Ovary (tissue), 3 donors: ENCODE measurements around the gene CEP55.

Experiments
- CTCF ChIP-seq, 3 donors: fragments of 450-650 bp in 2 of 3; fragments of 200-600 bp in 1 of 3; IDR thresholded peaks; one replicate each; pipeline versions ENCODE4 v1.5.1 to v1.8.0; 2016 to 2022; ENCODE audit warnings: antibody characterized with exemption in 3 of 3, mild to moderate bottlenecking in 1 of 3
- EP300 ChIP-seq: sonication (generic); formaldehyde crosslinking; IDR thresholded peaks from one replicate; pipeline ENCODE4 v1.6.1; 2017; ENCODE audit warnings: antibody characterized with exemption
- donor health status: DM: no; HTN: no; CAD: no.

- TF ChIP-seq CTCF (IDR thresholded peaks at IDR 0.05) (no peak), EP300 (no peak)
Observed at GRCh38 chr10:93469454-93469853, 27.0 kb upstream of the CEP55 start.
